Stimulated activated CD8-positive, alpha-beta memory T cell treated with anti-CD3 and anti-CD28 coated beads, Interleukin-7, amount 100 ng/mL, for 48 hours (primary cell): ENCODE results near the gene SSH2.
A peak's percentile ranks its signal among the peaks of the same experiment; 100 is the strongest.
"Not testable (repeated sequence)": the region's sequence is repeated elsewhere in the genome, so short reads cannot be mapped to it uniquely, and the experiment has no call there.

Experiments
- DNase-seq, 2 donors: peaks; one replicate each; pipeline ENCODE4 v3.0.0-alpha.2; 2020; ENCODE audit warnings: low read depth in 1 of 2; ENCODE audit errors: extremely low read depth in 1 of 2

Gene SSH2

DNA sequence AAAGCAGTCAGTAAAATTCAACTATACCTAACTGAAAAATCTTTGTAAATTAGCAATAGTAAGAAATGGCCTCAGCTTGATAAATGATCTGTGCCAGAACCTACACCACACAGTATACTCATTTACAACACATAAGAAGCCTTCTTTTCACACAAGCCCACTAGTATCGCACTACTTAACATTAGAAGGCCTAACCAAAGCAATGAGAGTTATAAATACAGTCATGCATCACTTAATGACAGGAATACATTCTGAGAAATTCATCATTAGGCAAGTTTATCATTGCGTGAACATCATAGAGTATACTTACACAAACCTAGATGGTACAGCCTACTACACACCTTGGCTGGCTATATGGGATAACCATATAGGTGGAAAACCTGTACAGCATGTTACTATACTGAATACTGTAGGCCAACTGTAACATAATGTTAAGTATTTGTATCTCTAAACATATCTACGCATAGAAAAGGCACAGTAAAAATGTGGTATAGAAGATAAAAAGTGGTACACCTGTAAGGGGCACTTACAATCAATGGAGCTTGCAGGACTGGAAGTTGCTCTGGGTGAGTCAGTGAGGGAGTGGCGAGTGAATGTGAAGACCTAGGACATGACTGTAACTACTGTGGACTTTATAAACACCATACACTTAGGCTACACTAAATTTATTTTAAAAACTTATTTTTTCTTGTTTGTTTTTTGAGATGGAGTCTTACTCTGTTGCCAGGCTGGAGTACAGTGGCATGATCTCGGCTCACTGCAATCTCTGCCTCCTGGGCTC is 180.8 kb downstream of the SSH2 start:
- no peak for DNase-seq

GRCh38 chr17:29748400-29748799 is 181.6 kb downstream of the SSH2 start:
- no peak for DNase-seq

GRCh38 chr17:29747660-29748059 is 182.4 kb downstream of the SSH2 start:
- DNase-seq = no peak

DNA sequence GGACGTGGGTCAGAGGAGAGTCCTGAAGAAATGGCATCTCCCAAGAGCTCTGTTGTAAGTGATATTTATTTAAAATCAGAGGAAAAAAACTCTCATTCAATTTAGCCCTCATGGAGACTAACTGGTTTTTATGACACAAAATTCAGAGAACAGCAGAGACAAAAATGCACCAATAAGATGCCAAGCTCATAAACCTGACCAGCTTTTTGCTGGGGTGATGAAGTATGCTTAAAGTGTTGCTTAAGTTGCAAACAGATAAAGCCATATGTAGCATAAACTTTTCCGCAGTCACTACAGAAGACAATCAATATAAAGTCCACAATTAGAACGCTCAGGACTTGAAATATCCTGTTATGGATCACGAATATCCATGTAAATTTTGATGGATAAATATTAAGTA is 183.4 kb downstream of the SSH2 start:
- DNase-seq = no peak

- no peak for DNase-seq
Measured at GRCh38 chr17:29744121-29744520, 185.9 kb downstream of the SSH2 start.

DNA sequence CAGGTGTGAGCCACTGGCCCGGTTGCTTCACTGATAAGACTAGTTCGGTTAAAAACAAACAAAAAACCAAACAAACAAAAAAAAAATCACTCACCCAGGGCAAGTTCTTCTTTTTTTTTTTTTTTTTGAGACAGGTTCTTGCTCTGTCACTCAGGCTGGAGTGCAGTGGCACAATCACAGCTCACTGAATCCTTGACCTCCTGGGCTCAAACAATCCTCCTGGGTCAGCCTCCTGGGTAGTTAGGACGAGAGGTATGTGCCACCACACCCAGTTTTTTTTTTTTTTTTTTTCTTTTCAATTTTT is 187.9 kb downstream of the SSH2 start:
- no peak for DNase-seq

GRCh38 chr17:29740017-29740416 is 190.0 kb downstream of the SSH2 start:
- DNase-seq = no peak

DNA sequence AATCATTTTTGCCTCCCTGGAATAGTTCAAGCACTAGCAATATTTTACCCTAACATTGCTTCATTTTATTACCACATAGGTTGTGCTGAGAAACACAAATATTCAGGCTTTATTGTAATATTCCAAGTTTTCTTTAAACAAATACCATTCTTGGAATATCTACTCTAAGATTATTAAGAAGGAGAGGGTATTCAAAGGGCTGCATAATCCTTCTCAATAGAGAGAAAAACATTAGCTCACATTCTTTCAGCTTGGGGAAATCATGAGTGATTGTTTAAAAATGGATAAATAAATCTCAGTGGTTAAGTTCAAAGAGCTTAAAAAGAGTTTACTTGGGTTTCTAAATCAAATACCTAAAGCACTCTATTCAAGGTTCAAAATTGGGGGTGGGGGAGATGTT is 195.4 kb downstream of the SSH2 start:
- DNase-seq = no peak

DNA sequence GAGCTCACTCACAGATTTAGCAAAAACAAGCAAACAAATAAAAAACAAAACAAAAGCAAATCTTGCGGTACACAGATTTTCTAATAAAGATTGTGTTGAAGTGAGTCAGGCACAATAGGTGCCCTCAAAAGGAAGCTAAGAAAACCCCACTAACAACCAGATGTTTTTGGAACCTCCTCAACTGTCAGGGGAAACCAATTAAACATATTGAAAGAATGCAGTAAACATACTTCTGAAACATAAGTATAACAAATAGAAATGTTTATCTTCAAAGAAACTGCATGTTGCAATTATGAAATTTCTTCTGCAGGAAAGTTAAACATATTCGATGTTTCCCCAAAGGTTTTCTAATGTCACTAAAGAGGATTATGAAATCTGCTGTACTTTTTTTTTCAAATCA is 196.9 kb downstream of the SSH2 start:
- DNase-seq = no peak

GRCh38 chr17:29732613-29733012 is 197.4 kb downstream of the SSH2 start:
- no peak for DNase-seq

DNA sequence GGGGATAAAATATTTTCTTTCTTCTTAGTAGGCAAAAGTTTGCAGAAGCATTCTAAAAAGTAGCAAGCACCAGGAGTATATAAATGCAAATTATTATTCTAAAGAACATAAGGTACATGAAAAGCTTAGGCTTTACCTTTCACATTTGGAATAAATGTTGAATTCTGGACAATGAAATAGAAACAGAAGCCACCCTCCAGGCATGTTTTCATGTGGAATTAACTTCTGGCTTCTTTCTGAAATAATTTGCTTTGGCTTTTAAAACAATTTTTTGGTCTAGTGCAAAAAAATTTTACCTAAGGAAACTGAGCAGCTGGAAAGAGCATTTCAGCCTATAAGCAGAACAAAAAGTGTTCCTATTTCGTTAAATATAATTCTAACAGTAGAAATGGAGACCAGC is 197.8 kb downstream of the SSH2 start:
- no peak for DNase-seq

GRCh38 chr17:29731589-29731929 is 198.5 kb downstream of the SSH2 start:
- DNase-seq = no peak

- DNase-seq = no peak
Measured at GRCh38 chr17:29728490-29728889, 201.5 kb downstream of the SSH2 start.

DNA sequence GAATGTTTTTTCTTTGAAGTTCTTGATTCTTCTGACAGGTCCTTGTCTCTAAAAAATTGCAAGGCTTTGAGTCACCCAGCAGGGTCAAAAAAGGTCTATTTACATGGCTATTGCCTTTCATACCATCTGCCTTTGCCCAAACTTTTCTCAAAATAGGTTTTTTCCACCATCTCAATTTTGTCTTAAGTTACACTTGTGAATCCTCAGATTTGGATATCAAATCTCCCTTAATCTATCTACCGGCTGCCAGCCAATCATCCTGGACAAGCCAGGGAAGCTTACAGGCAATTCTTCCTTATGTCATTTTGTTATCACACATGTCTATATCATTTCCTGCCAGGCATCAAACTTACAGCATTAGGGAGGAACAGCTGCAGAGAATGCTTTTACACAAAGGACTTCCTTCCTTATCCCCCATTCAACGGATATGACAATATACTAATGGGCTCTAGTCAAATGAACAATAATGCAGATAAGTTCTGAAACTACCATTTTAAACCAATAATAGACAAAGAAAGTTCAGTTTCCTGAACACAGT is 203.2 kb downstream of the SSH2 start:
- DNase-seq = no peak

GRCh38 chr17:29725408-29725807 is 204.6 kb downstream of the SSH2 start:
- DNase-seq = not testable (repeated sequence)

- DNase-seq = no peak
Measured at GRCh38 chr17:29723278-29724047, 206.6 kb downstream of the SSH2 start.

GRCh38 chr17:29722411-29723198 is 207.4 kb downstream of the SSH2 start:
- DNase-seq = peak in 1 of 2 donors; percentile 15

DNA sequence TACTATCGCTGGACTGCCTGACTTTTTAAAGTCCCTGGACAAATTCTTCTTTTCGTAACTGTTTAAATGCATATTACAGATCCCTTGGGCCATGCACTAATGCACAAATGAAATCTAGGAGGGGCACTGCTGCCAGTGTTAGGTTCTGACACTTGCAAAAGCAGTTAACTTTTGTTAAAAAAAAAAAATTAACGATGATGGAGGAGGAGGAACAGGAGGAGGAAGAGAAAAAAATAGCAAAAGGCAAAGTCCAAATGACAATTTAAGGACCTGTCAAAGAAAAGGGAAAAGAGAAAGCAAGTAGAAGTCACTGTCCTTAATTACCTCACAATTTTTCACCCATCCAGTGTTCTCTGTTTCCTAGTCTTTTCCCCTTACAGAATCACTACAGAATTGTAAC is 209.5 kb downstream of the SSH2 start:
- DNase-seq = no peak

DNA sequence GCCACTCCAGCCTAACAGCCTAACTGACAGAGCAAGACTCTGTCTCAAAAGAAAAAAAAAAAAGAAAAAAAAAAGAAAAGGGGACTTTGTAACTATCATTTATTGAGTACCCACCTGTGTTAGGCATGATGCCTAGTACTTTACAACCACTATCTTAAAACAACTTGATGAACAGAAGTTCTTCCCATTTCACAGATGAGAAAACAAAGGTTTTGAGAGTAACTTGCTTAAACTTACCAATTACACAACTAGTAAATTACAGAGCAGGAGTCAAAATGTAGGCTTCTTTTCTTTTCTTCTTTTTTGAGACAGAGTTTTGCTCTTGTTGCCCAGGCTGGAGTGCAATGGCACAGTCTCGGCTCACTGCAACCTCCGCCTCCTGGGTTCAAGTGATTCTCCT is 210.6 kb downstream of the SSH2 start:
- DNase-seq = no peak

GRCh38 chr17:29718446-29719039 is 211.5 kb downstream of the SSH2 start:
- DNase-seq = no peak

GRCh38 chr17:29717817-29718216 is 212.2 kb downstream of the SSH2 start:
- no peak for DNase-seq
